Gastroesophageal sphincter (tissue), 3 donors: ENCODE measurements around the gene CCDC169.

Experiments used
- CTCF ChIP-seq, 4 experiments: fragments of 200-600 bp in 2 of 4; fragments of 450-650 bp in 2 of 4; sonication (generic) in 1 of 4; IDR thresholded peaks; one replicate each; pipeline ENCODE4 v1.5.1; 2017 to 2019; ENCODE audit warnings: antibody characterized with exemption in 4 of 4, mild to moderate bottlenecking in 2 of 4, moderate library complexity in 2 of 4
- EP300 ChIP-seq: sonication (generic); formaldehyde crosslinking; IDR thresholded peaks from one replicate; pipeline ENCODE4 v1.6.1; 2017; ENCODE audit warnings: antibody characterized with exemption, mild to moderate bottlenecking

DNA sequence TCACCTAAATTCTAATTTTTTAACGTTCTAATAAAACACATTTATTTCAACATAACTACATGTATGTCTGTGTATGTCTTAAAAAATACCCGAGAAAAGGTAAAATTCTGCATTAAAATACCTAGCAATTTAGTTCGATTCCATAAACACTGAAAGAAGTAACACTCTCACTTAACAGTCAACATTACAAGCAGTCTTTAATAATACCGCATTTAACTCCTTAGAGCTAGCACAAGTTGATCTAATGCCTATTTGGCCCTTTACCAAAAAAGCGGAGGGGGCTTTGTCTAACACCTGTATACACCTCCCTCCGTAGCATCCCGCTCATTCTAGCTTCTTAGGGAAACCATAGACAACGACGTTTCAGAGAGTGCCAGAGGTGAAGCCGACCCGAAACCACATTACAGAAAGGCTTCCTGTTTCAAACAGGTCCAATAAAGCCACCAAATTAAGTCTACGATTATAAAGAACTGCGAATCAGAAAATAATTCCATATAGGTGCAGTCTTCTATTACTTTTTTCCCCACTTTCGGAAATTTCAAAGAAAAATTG, 47.3 kb upstream of the CCDC169 start:
- TF ChIP-seq EP300 = no peak
- no peak for TF ChIP-seq CTCF (IDR thresholded peaks at IDR 0.05)
